Putamen (tissue), 1 donor: ENCODE results near the gene SYT14.
"Not testable (repeated sequence)": the region's sequence is repeated elsewhere in the genome, so short reads cannot be mapped to it uniquely, and the experiment has no call there.

Experiments used
- DNase-seq: peaks from one replicate; pipeline ENCODE4 v3.0.0-alpha.2; 2016; ENCODE audit warnings: low spot score

Gene SYT14

GRCh38 chr1:210025870-210026269 is 87.9 kb downstream of the SYT14 start:
- DNase-seq, result no peak

DNA sequence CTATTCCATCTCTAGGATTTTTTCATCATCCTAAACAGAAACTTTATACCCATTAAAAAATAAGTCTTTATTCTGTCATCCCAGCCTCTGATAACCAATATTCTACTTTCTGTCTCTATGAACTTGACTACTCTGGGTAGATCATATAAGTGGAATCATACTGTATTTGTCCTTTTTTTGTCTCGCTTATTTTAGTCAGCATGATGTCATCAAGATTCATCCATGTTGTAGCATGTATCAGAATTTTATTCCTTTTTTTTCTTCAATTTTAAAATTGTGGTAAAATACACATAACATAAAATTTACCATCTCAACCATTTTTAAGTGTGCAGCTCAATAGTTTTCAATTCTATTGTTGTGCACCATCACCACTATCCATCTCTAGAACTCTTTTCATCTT is 90.0 kb downstream of the SYT14 start:
- no peak for DNase-seq

GRCh38 chr1:210031473-210031872 is 93.5 kb downstream of the SYT14 start:
- DNase-seq, result no peak

- no peak for DNase-seq
Observed at GRCh38 chr1:210043058-210043457, 105.0 kb downstream of the SYT14 start.

DNA sequence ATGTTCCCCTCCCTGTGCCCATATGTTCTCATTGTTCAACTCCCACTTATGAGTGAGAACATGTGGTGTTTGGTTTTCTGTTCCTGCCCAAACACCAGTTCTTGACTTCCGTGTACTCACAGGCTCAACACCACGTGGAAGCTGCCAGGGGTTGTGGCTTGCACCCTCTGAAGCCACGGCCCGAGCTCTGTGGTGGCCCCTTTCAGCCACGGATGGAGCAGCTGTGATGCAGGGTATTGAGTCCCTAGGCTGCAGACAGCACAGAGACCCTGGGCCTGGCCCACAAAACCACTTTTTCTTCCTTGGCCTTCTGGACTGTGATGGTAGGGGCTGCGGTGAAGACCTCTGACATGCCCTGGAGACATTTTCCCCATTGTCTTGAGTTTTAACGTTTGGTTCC is 111.6 kb downstream of the SYT14 start:
- no peak for DNase-seq

DNA sequence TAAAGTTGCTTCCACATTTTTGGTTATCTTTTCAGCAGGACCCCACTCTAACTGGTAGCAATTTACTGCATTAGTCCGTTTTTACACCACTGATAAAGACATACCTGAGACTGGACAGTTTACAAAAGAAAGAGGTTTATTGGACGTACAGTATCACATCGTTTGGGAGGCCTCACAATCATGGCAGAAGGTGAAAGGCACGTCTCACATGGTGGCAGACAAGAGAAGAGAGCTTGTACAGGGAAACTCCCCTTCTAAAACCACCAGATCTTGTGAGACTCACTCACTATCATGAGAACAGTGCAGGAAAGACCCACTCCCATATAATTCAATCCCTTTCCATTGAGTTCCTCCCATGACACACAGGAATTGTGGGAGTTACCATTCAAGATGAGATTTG is 112.5 kb downstream of the SYT14 start:
- DNase-seq, result not testable (repeated sequence)

GRCh38 chr1:210053126-210053525 is 115.1 kb downstream of the SYT14 start:
- no peak for DNase-seq

- no peak for DNase-seq
Observed at GRCh38 chr1:210057593-210057992, 119.6 kb downstream of the SYT14 start.

- DNase-seq, result no peak
Observed at GRCh38 chr1:210061992-210062391, 124.0 kb downstream of the SYT14 start.

DNA sequence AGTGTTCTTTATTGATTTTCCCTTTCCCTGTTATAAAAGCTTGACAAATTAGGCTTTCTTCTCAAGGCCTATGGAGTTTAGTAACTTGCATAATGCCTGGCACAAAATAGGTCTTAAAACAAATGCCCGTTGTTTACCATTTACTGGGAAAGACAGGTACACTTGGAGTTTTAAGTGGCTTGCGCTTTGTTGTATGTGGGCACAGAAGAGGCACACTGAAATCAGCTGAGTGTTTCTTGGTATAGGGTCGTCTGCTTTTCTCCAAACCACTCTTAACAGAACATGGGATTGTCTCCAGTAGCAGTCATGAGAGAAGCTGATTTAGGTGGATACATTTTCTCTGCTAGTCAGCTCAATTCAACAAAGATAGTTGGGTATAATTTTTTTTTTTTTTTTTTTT is 132.5 kb downstream of the SYT14 start:
- no peak for DNase-seq

DNA sequence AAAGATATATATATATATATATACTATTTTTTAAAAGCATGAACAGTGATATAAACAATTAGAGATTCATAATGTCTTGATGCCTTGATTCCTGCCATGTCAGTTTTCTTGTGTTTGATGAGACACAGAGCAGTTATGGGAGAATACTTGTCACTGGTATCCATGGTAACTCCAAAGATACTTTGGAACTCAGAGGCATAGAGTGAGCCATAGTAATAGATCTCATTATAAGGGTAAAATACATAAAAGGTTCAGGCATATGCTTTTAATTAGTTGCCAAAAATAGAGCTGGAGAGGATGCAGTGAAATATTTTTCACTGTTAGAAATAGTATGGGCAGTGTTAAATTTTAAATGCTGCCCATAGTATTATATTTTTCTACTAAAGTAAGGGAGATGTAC is 134.1 kb downstream of the SYT14 start:
- peak; percentile 53 for DNase-seq

DNA sequence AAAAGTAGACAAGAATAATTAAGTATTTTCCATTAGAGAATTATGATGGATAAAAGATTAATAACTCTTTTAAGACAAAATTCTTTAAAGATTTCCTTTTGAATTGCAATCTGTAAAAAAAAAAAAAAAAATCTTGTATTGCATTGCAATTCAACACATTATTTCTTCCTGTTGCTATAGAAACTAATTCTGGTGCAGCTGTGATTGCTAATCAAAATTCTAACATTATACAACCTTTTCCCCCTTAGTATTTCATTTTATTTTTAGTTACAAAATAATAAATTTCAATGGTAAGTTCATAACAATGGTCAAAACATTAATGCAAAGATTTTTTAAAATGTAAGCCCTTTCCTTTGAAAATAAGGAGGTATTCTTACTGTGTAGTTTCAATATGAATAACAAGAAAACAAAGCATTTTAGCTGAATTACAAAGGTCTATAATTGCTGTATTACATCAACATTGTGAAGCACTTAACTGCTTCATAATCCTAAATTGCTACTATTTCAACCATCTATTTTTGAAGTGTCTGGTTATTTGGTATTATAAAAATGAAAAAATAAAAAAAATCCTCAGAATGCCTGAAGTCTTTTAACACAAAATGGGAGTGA is 135.0 kb downstream of the SYT14 start:
- no peak for DNase-seq

- no peak for DNase-seq
Observed at GRCh38 chr1:210074904-210075303, 136.9 kb downstream of the SYT14 start.

GRCh38 chr1:210076620-210077019 is 138.6 kb downstream of the SYT14 start:
- DNase-seq, result no peak

DNA sequence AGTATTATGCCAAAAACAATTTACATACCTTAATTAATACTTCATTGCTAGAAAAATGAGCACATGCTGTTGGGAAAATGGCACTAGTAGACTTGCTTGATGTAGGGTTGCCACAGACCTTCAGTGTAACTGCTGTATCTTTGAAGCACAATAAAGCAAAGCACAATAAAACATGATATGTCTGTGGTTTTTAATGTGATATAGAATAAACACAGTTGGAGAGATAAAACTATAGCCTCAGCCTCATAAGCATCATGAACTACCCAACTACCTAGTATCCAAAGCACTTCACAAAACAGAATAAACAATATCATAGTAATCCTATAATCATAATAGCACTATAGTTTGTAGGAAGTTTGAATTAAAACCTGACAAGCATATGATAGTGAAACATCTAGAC is 143.5 kb downstream of the SYT14 start:
- DNase-seq, result no peak

DNA sequence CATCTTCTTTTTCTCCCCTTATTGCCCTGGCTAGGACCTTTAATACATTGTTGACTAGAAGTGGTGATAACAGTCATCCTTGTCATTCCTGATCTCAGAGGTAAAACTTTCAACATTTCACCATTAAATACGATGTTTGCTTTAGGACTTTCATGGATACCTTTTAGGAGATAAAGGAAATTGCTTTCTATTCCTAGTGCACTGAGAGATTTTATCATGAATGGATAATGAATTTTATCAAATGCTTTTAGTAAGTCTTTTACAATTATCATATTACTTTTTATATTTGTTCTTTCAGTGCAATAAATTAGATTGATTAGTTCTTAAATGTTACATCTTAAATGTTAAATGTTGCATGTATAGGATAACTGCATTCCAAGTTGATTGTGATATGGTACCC is 147.3 kb downstream of the SYT14 start:
- DNase-seq, result no peak

DNA sequence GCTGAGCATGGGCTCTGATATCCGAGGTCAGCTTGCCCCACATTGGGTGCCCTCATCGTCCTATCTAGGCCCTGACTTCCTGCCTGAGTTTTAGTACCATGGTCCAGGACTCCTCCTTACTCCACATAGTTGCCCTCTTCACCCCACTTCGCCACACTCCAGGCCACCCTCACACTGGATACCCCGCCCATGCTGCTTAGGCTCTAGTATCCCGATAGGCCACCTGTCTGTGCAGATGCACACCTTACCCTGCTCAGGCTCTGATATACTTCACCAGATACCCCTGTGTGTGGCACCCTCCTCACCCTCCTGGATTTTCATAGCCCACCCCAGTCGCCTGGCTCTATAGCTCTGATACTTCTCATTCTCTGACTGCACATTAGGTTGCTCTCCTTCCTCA is 149.0 kb downstream of the SYT14 start:
- DNase-seq, result no peak

DNA sequence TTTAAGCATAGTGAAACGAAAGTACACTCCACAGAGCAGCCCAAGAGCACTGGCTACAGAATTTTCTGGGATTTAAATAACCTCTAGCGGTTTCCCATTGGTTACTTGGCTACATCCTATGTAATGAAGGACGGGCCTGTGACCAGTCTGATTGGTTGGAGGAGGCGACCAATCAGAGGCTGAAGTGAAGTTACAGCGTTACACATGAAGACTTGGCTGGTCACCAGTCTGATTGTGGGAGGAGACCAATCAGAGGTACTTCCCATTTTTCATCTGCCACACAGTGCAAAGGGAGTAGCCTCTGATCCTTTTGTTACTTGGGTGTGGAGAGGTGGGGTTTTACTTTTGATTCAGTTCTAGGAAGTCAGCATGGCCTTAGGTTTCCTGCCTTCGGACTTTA is 151.8 kb downstream of the SYT14 start:
- DNase-seq, result no peak

- DNase-seq, result no peak
Observed at GRCh38 chr1:210092366-210092765, 154.3 kb downstream of the SYT14 start.

DNA sequence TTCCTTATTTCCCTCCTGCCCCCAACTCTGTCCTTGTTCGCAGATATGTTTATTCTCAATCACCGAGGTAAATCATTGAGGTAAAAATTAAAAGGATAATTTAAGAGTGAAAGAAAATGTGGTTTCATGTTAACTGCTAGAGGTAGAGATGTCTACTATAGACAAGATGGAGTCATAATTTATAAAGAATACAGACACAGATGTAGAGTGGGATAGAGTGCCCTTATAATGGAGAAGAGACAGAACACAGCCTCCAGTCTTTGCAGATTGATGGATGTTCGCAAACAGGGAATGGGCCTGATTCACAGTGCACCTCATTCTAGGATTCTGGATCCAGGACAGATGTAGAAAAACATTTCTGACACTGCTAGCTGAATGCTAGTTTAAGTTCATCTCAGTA is 155.4 kb downstream of the SYT14 start:
- DNase-seq, result no peak

- DNase-seq, result no peak
Observed at GRCh38 chr1:210098356-210098755, 160.3 kb downstream of the SYT14 start.

GRCh38 chr1:210099921-210100320 is 161.9 kb downstream of the SYT14 start:
- DNase-seq, result peak; percentile 70

- DNase-seq, result no peak
Observed at GRCh38 chr1:210104103-210104502, 166.1 kb downstream of the SYT14 start.

DNA sequence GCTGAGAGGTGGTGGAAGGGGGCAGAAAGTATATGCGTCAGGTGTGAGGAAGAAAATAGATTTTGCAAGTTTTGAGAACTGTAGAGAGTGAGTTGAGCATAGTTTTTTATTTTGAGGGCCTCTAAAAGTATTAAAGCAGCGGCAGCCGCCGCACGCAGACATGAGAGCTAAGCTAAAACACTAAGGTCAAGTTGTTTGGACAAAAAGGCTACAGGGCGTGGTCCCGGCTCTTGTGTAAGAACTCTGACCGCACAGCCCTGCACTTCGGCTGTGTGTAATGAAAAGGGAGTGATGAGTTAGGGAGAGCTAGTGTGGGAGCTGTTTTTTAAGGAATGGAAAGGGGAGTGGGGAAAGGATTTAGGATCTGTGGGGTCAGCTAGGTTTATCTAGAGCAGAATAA is 174.9 kb downstream of the SYT14 start:
- not testable (repeated sequence) for DNase-seq

DNA sequence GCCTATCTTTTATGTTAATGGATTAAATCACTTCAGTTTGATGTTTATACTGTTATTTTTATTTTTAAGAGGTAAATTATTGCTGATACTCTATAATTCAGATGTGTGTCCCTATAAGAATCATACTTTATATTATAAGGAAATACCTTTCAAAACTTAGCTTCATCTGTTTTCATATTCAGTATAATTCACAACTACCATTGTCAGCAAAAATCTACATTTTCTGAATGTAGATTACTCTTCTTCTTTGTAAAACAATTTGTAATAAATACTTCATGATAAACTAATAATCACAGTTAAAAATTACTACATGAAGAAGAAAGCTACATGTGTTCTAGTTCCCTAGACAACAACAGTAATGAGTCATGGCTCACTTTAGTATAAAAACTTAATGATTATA is 179.2 kb downstream of the SYT14 start:
- no peak for DNase-seq
